Measurements from ENCODE around the gene CDKL4.
"Not testable (repeated sequence)": the region's sequence is repeated elsewhere in the genome, so short reads cannot be mapped to it uniquely, and the experiment has no call there.

Gene CDKL4

DNA sequence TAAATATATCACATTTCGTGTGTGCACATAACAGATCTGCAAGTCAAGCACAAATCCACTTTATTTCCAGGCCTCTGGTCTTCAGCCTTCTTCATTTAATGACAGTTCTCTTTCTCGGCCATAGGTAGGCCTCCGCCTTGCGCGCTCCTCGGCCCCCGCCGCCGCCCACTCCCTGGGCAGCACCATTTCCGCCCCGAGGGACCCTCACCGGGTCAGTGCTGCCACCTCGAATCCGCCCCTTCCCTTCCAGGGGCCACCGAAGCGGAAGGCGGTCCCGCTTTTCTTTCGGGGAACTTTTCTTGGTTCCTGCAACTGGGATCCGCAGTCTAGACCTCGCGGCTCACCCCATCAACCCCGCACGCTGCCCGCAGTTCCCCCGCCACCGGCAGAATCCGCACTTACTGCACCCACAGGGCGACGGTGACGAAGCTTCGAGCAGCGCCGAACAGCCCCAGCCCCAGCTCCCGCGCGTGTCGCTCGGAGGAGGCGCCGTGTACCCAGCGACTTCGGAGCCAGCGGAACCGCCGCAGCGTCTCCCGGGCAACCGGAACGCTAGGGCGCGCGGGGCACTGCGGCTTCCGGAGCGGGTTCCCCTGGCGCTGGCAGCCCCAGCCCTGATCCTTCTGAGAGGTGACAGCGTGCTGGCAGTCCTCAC is at the start of gene CDKL4:
Gene CDKL4, minus strand, starts transcription at position 502 of the 655 bp plus-strand sequence.
- DNase-seq, result no peak

GRCh38 chr2:39290433-39290832 is 46.7 kb upstream of the CDKL4 start:
- no peak for DNase-seq

- DNase-seq, result peak; percentile 20
These were observed 45.8 kb upstream of the CDKL4 start for GRCh38 chr2:39289609-39290008.

DNA sequence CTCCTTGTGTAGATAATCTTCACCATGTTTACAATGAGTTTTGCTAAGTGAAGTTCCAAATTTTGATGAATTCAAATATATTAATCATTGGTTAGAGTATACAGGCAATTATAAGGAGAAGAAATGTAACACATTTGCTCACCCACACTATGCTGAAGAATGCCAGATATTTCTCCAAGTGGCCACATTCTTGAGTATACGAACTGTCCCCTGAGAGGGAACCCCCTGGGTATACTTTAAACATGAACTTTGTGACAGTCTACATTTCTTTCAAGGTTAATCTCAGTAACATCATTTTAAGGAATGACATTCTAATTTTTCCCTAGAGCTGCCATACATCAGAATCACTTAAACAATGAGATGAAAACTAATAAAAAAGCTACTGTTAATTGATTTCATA is 39.8 kb upstream of the CDKL4 start:
- no peak for DNase-seq

- DNase-seq, result no peak
These were observed 37.6 kb upstream of the CDKL4 start for GRCh38 chr2:39281391-39281790.

DNA sequence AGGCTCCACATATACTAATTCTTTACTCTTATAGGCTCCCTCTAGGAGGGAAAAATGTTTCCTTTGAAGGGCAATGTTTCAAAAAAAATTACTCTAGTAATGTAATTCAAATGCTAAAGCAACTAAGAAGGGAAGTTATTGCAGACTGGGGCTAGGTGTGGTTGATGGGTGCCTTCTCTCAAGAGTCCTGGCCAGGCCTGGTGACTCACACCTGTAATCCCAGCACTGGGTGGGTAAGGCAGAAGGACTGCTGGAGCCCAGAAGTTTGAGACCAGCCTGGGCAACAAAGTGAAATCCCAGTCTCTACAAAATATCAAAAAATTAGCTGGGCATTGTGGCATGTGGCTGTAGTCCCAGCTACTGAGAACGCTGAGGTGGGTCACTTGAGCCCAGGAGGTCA is 31.2 kb upstream of the CDKL4 start:
- no peak for DNase-seq

DNA sequence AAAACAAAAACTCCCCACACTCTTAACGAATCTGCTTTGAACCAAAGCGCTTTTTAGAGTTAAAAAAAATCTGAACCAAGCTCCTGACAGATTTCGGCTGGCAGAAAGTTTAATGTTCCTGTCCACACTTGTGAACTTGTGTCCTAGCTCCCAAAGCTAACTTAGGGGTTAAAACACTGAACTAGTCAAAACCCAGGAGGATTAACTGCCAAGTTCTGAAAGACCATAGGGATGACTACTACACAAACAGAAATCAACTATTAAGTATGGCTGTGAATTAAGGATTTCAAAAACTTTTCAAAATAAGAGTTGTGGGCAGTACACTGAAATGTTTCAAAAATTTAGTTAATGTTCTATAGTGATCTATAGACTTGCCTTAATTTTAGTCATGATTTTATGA is 26.2 kb upstream of the CDKL4 start:
- DNase-seq, result no peak

DNA sequence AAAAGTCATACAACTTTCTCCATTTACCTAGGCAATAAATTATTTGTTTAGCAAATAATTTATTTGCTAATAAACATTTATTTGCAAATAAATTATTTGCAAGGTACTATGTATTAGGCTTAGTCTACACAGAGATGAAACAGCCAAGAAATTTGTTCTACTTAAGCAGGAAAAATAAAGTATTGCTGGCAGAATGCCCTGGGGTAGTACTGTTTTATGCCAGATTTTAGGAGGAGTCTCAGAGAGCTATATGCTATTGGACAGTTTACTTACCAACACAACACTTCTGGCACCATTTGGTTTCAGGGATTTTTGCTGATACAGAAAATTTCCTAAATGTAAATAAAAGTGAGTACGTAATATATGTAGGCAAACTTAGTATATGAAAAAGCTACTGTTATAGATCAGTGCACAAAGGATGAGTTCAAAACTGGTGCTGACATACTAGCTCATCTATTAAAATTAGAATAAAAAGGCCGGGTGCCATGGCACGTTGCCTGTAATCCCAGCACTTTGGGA is 23.2 kb upstream of the CDKL4 start:
- DNase-seq, result no peak

- DNase-seq, result peak; percentile 17
These were observed 22.5 kb upstream of the CDKL4 start for GRCh38 chr2:39266139-39266805.

GRCh38 chr2:39265315-39265714 is 21.5 kb upstream of the CDKL4 start:
- DNase-seq, result no peak

DNA sequence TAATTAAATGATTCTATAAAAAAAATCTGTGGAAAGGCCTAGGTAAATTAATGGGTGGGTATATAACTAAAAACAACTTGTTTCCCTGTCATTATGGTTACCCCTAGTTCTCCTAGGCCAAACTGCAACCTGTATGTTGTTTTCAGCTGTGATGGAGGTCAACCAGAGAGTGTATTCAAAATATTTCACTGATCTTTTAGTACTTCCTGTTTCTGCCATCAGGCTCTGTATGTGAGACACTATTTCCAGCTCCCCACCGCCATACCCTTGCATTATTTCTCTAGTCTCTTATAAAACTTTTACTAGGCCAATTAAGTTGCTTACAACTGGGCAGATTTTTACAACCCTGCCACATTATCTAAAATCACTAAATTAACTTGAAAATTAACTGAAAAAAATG is 21.0 kb upstream of the CDKL4 start:
- no peak for DNase-seq

GRCh38 chr2:39260087-39260486 is 16.3 kb upstream of the CDKL4 start:
- DNase-seq, result no peak

- no peak for DNase-seq
These were observed 12.3 kb upstream of the CDKL4 start for GRCh38 chr2:39256040-39256439.

DNA sequence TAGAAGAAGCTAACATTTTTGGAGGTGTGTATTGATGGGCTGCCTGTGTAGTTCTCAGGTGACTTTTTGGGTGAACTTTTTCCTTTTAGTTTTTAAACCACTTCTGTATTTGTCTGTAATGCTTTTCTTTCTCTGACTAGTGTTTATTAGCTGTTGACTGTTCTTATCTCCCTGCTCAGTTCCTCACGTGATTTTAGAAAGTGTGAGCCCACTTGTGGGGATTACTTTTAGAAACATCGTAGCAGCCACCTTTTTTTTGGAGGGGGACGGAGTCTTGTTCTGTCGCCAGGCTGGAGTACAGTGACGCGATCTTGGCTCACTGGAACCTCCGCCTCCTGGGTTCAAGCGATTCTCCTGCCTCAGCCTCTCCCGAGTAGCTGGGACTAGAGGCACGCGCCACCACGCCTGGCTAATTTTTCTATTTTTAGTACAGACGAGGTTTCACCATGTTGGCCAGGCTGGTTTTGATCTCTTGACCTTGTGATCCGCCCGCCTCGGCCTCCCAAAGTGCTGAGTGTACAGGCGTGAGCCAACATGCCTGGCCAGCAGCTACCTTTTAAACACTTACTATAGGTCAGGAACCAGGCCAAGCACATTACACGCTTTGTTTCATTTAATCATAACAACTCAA is 9.2 kb upstream of the CDKL4 start:
- no peak for DNase-seq

DNA sequence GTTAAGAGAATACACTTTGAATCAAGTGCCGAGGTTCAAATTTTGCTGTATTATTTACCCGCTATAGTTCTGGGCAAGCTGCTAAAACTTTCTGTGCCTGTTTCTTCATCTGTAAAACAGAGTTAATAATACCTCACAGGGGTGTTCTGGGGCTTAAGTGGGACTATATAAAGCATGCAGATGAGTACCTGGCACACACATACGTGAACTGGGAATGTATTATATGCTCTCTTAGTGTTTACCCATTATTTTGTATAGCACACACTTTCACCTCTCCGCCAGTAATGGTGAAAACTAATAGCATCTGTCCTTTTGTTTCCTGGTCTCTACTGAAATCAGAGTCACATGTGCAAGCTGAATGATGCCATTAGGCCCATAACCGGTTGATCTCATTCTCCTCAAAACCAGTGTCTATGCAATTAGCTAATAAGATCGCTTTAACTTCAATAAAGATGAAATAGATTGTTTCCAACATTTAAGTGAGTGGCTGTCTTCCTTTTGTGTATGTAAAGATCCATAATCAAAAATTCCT is 3.8 kb upstream of the CDKL4 start:
- no peak for DNase-seq

GRCh38 chr2:39246382-39246980 is 2.7 kb upstream of the CDKL4 start:
- no peak for DNase-seq

GRCh38 chr2:39244963-39245625 is 1.3 kb upstream of the CDKL4 start:
- DNase-seq, result not testable (repeated sequence)

GRCh38 chr2:39244241-39244862 is 582 bp upstream of the CDKL4 start:
- not testable (repeated sequence) for DNase-seq

DNA sequence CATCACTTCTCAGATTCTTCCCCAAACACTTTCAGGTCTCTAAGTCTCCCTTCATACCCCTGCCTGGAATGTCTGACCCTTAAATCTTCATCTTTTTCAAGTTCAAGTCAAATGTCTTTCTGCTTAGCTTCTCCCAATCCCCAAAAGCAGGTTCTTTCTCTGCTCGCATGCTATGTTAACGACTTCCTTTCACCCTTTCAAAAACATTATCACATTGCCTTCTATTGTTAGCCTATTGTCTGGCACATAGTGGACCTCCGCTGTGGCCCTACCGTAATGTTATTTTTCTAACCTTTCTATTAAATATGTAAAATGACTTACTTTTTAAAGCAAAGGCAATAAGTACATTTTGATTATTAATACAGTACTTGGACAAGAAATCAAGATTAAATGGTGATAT is 2.2 kb downstream of the CDKL4 start:
- DNase-seq, result no peak

DNA sequence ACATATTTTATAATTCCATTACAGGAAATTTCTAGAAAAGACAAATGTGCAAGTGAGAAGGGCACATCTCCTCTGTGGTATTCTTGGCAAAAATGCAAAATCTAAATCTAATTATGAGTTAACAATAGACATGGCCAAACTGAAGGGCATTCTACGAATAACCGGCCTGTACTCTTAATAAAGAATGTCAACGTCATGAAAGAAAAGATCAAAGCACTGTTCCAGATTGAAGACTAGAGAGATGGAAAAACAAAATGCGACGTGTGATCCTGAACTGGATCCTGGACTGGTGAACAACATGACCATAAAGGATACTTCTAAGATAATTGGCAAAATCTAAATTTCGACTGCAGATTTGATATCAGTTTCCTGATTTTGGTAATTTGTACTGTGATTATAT is 3.0 kb downstream of the CDKL4 start:
- DNase-seq, result no peak

DNA sequence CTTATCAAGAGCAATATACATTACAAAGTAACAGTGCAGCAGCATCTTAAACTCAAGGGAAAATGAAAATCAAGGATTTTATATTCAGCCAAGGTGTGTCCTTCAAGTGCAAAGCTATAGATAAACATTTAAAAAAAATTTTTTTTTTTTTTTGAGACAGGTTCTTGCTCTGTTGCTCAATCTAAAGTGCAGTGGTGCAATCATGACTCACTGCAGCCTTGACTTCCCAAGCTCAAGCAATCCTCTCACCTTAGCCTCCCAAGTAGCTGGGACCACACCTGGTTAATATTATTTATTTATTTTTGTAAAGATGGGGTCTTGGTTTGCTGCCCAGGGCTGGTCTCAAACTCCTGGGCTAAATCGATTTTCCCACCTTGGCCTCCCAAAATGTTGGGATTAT is 9.0 kb downstream of the CDKL4 start:
- DNase-seq, result no peak

DNA sequence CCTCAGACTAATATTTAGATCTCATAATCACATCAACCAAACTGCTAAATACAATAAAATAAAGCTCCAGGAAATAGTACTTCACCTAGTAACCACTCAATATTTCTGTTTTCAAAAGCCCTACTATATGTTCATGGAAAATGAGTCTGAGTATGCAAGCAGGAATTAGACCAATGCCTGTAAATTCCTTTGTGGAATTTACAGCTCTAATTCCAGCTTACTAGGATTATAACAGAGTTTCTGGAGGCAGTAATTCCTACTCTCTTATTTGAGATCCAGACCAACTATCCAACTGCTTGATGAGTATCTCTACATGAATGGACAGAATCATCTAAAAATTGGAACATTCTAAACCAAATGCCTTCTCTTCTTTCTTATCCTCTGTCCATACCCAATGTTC is 11.6 kb downstream of the CDKL4 start:
- DNase-seq, result no peak
